ENCODE results near the gene SLC25A41. TPM values are rescaled to one million over a fixed set of nuclear protein-coding genes. Genes with fewer than 3 reads are reported as not detected.

Gene SLC25A41
- total and polyA plus RNA-seq, 2 of the 13 experiments (the other 11 are each of a cell fraction or from before 2014, with no cell fraction given), result 0.33 to 0.95 TPM

- TF ChIP-seq ZBED4 (CRISPR knock-in tag; IDR thresholded peaks at IDR 0.05; ENCODE audit: borderline replicate concordance), result no peak
- TF ChIP-seq ZNF792 (CRISPR knock-in tag; IDR thresholded peaks at IDR 0.05), result no peak
- no peak for TF ChIP-seq ZNF580 (CRISPR knock-in tag; IDR thresholded peaks at IDR 0.05; ENCODE audit: borderline replicate concordance, low read depth)
- TF ChIP-seq POLR2G (IDR thresholded peaks at IDR 0.05; ENCODE audit: low read depth, low read length), result no peak
- TF ChIP-seq EZH2 (conservative IDR thresholded peaks at IDR 0.05; ENCODE audit: low read depth, low read length), result no peak
- no peak for TF ChIP-seq CBX1 (IDR thresholded peaks at IDR 0.05; ENCODE audit: low read depth)
- TF ChIP-seq BRD4 (CRISPR knock-in tag; IDR thresholded peaks at IDR 0.05), result no peak
- no peak for TF ChIP-seq RBAK (CRISPR knock-in tag; IDR thresholded peaks at IDR 0.05)
- no peak for TF ChIP-seq FOSL1 (CRISPR knock-in tag; IDR thresholded peaks at IDR 0.05; ENCODE audit: borderline replicate concordance)
- TF ChIP-seq SOX6 (IDR thresholded peaks at IDR 0.05), result no peak
- peak; percentile 75 for TF ChIP-seq SOX6 (CRISPR knock-in tag; IDR thresholded peaks at IDR 0.05)
- no peak for TF ChIP-seq TBL1XR1 (IDR thresholded peaks at IDR 0.05; ENCODE audit: borderline replicate concordance, low read length, partially characterized antibody)
- no peak for TF ChIP-seq DZIP1 (CRISPR knock-in tag; IDR thresholded peaks at IDR 0.05)
- no peak for TF ChIP-seq CHCHD3 (CRISPR knock-in tag; IDR thresholded peaks at IDR 0.05)
- TF ChIP-seq ZNF615 (CRISPR knock-in tag; IDR thresholded peaks at IDR 0.05; ENCODE audit: borderline replicate concordance), result no peak
- no peak for TF ChIP-seq ZBTB34 (CRISPR knock-in tag; IDR thresholded peaks at IDR 0.05)
- 0 out of 2 replicates have a peak, but pooled peaks have one; percentile 43 for TF ChIP-seq YEATS4 (CRISPR knock-in tag; IDR thresholded peaks at IDR 0.05; ENCODE audit: borderline replicate concordance)
- TF ChIP-seq TBP (CRISPR knock-in tag; IDR thresholded peaks at IDR 0.05), result no peak
- no peak for TF ChIP-seq HINFP (CRISPR knock-in tag; IDR thresholded peaks at IDR 0.05; ENCODE audit: low read depth)
- peak; percentile 65; the same call in 1 of the 2 replicates for TF ChIP-seq ZNF772 (CRISPR knock-in tag; IDR thresholded peaks at IDR 0.05)
- no peak for TF ChIP-seq HNRNPL (IDR thresholded peaks at IDR 0.05; ENCODE audit: low read depth, low read length)
Measured at GRCh38 chr19:6402837-6403608, 30.5 kb downstream of the SLC25A41 start (continued).

All from HepG2 (cell line).